GM15510 (cell line): ENCODE data around the gene RAMACL.

Experiments
- POLR2A ChIP-seq: IDR thresholded peaks from 3 replicates; pipeline ENCODE4 v1.6.1; 2011; ENCODE audit warnings: borderline replicate concordance; ENCODE audit not compliant: insufficient read length; ENCODE audit errors: extremely low read depth

The RAMACL gene

GRCh38 chr6:166591961-166592520 lies 5.6 kb upstream of the RAMACL start:
- TF ChIP-seq POLR2A, result no peak

GRCh38 chr6:166591026-166591425 lies 4.5 kb upstream of the RAMACL start:
- TF ChIP-seq POLR2A, result no peak

GRCh38 chr6:166589786-166590574 lies 3.5 kb upstream of the RAMACL start:
- no peak for TF ChIP-seq POLR2A

- no peak for TF ChIP-seq POLR2A
Observed at GRCh38 chr6:166589337-166589731, 2.9 kb upstream of the RAMACL start.

- TF ChIP-seq POLR2A, result no peak
Observed at GRCh38 chr6:166588691-166589336, 2.3 kb upstream of the RAMACL start.

- TF ChIP-seq POLR2A, result no peak
Observed at GRCh38 chr6:166587631-166588413, 1.3 kb upstream of the RAMACL start.

GRCh38 chr6:166584853-166585429 lies 1.5 kb downstream of the RAMACL start:
- no peak for TF ChIP-seq POLR2A

GRCh38 chr6:166584155-166584554 lies 2.3 kb downstream of the RAMACL start:
- TF ChIP-seq POLR2A, result no peak

GRCh38 chr6:166583230-166583965 lies 3.1 kb downstream of the RAMACL start:
- TF ChIP-seq POLR2A, result no peak

- no peak for TF ChIP-seq POLR2A
Observed at GRCh38 chr6:166582258-166582657, 4.2 kb downstream of the RAMACL start.

- TF ChIP-seq POLR2A, result no peak
Observed at GRCh38 chr6:166581091-166581511, 5.4 kb downstream of the RAMACL start.

- no peak for TF ChIP-seq POLR2A
Observed at GRCh38 chr6:166580076-166581050, 6.1 kb downstream of the RAMACL start.
